HepG2 (cell line): ENCODE measurements around the gene STIM1. TPM values are rescaled to one million over a fixed set of nuclear protein-coding genes. Genes with fewer than 3 reads are reported as not detected.

Experiments
- ATAC-seq: fragments of 200-7000 bp; cut with Tn5 transposase; 3 replicates; pipeline ENCODE4 v1.9.1; 2020; ENCODE audit warnings: mild to moderate bottlenecking, moderate library complexity
- BruUV-seq: library from RNA; stranded (reverse); fragments of 400-500 nt; replicated peaks from 2 replicates; lab custom pipeline; 2021; lab: Mats Ljungman, UMichigan
- CTCF ChIA-PET: fragments of 300-600 bp; formaldehyde crosslinking; extraction: SDS; loops from one replicate; lab custom pipeline; 2021; ENCODE audit warnings: low total read pairs, inconsistent platforms, low intra/inter-chr PET ratio; lab: Yijun Ruan, JAX
- POLR2A ChIA-PET: fragments of 350-600 bp; sonication (Branson Sonifier 250); formaldehyde crosslinking; loops from one replicate; lab custom pipeline; 2020; ENCODE audit warnings: antibody characterized with exemption, inconsistent platforms; lab: Yijun Ruan, JAX
- DNase-seq: peaks from one replicate; pipeline ENCODE4 v3.0.0-alpha.2; 2015; ENCODE audit warnings: low spot score
- FAIRE-seq: peaks from 3 replicates; lab custom pipeline; 2011; peaks lifted over from hg19 to GRCh38; lab: Jason Lieb, UNC
- H2AFZ ChIP-seq: one replicate; pipeline ENCODE4 v1.6.1; 2011; ENCODE audit warnings: low read length, inconsistent platforms
- H3K27ac ChIP-seq: fragments of 300-600 bp; 3 replicates; pipeline ENCODE4 v1.8.0; 2011; ENCODE audit warnings: mixed run types, mild to moderate bottlenecking, mixed read lengths, low read length, inconsistent platforms; ENCODE audit not compliant: insufficient read depth; ENCODE audit errors: extremely low read length
- H3K27me3 ChIP-seq, 2 experiments: fragments of 200-600 bp in 1 of 2; 2 replicates in 1 of 2; 3 replicates in 1 of 2; pipeline versions ENCODE4 v1.6.0 to v1.8.0; 2011; ENCODE audit warnings: low read length in 2 of 2, mild to moderate bottlenecking in 2 of 2, moderate library complexity in 2 of 2, inconsistent platforms in 1 of 2; ENCODE audit not compliant: insufficient read depth in 2 of 2, control insufficient read depth in 1 of 2
- H3K36me3 ChIP-seq, 2 experiments: fragments of 200-600 bp in 1 of 2; replicated peaks in 1 of 2; 2 replicates in 1 of 2; 3 replicates in 1 of 2; pipeline versions ENCODE4 v1.5.1 to v1.8.0; 2011; ENCODE audit warnings: low read length in 2 of 2, inconsistent platforms in 1 of 2; ENCODE audit not compliant: insufficient read depth in 2 of 2, control insufficient read depth in 1 of 2
- H3K4me1 ChIP-seq: 2 replicates; pipeline ENCODE4 v1.5.1; 2012; ENCODE audit warnings: low read length, inconsistent platforms; ENCODE audit not compliant: insufficient read depth
- H3K4me2 ChIP-seq: 2 replicates; pipeline ENCODE4 v1.6.0; 2011; ENCODE audit warnings: low read depth, low read length, inconsistent platforms
- H3K4me3 ChIP-seq, 3 experiments: fragments of 200-600 bp in 1 of 3; sonication (generic), shearing (Covaris generic) in 1 of 3; replicated peaks in 1 of 3; 2 replicates each; pipeline ENCODE4 v1.5.1; 2011 to 2016; ENCODE audit warnings: low read length in 3 of 3, inconsistent platforms in 2 of 3, low read depth in 2 of 3, mild to moderate bottlenecking in 2 of 3, control low read depth in 1 of 3, mixed read lengths in 1 of 3; ENCODE audit not compliant: insufficient read depth in 1 of 3
- H3K79me2 ChIP-seq: one replicate; pipeline ENCODE4 v1.6.1; 2011; ENCODE audit warnings: low read length, inconsistent platforms; ENCODE audit not compliant: insufficient read depth
- H3K9ac ChIP-seq: 2 replicates; pipeline ENCODE4 v1.6.0; 2011; ENCODE audit warnings: mild to moderate bottlenecking, low read depth, low read length, inconsistent platforms; ENCODE audit not compliant: insufficient read depth
- H3K9me3 ChIP-seq: 2 replicates; pipeline ENCODE4 v1.5.1; 2012; ENCODE audit warnings: mild to moderate bottlenecking, low read length
- H4K20me1 ChIP-seq: 2 replicates; pipeline ENCODE4 v1.6.0; 2011; ENCODE audit warnings: inconsistent platforms, mild to moderate bottlenecking, low read length, moderate library complexity; ENCODE audit not compliant: insufficient read depth
- CEBPG ChIP-seq: IDR thresholded peaks from 2 replicates; pipeline ENCODE4 v1.6.1; 2016
- FOXP1 ChIP-seq, 2 experiments: fragments of 450-650 bp in 1 of 2; IDR thresholded peaks; 2 replicates each; pipeline ENCODE4 v1.6.1; 2017 to 2018; ENCODE audit warnings: antibody characterized with exemption in 1 of 2
- HIVEP1 ChIP-seq: sonication (generic); formaldehyde crosslinking; IDR thresholded peaks from 2 replicates; pipeline ENCODE4 v1.4.0; 2020; ENCODE audit warnings: mild to moderate bottlenecking, missing genetic modification reagents
- KLF15 ChIP-seq: sonication (generic); formaldehyde crosslinking; IDR thresholded peaks from 2 replicates; pipeline ENCODE4 v1.8.1; 2023; ENCODE audit warnings: borderline replicate concordance, mild to moderate bottlenecking, inconsistent platforms, missing genetic modification reagents, mixed read lengths
- NCOA1 ChIP-seq: sonication (generic); formaldehyde crosslinking; IDR thresholded peaks from 2 replicates; pipeline ENCODE4 v1.9.0; 2021; ENCODE audit warnings: missing genetic modification reagents
- NFIB ChIP-seq: sonication (generic); formaldehyde crosslinking; IDR thresholded peaks from 2 replicates; pipeline ENCODE4 v1.9.0; 2021; ENCODE audit warnings: missing genetic modification reagents, mild to moderate bottlenecking, borderline replicate concordance
- PHF5A ChIP-seq: IDR thresholded peaks from one replicate; pipeline ENCODE4 v1.6.1; 2018; ENCODE audit warnings: low read depth, missing genetic modification reagents; ENCODE audit not compliant: unreplicated experiment
- PHF8 ChIP-seq: sonication (generic); formaldehyde crosslinking; IDR thresholded peaks from 2 replicates; pipeline ENCODE4 v1.5.0; 2020; ENCODE audit warnings: missing genetic modification reagents
- SP5 ChIP-seq: IDR thresholded peaks from 2 replicates; pipeline ENCODE4 v1.6.1; 2016; ENCODE audit warnings: low read depth, borderline replicate concordance
- TMF1 ChIP-seq: sonication (generic); formaldehyde crosslinking; IDR thresholded peaks from 2 replicates; pipeline ENCODE4 v1.8.1; 2022; ENCODE audit warnings: low read depth, missing genetic modification reagents
- ZNF766 ChIP-seq: sonication (generic); formaldehyde crosslinking; IDR thresholded peaks from 2 replicates; pipeline ENCODE4 v1.5.0; 2020; ENCODE audit warnings: missing genetic modification reagents, borderline replicate concordance
- WGBS: methylation state at CpG from one replicate; pipeline ENCODE4 v1.1.6; 2017; ENCODE audit warnings: low lambda C conversion rate; 5-methylcytosine and 5-hydroxymethylcytosine counted together
- in situ Hi-C: cut with HindIII; loops from 2 replicates; pipeline ENCODE4 v1.10.0; 2017; ENCODE audit warnings: low pct_unique_long_range_greater_than_20kb; ENCODE audit not compliant: extremely low pct_ligation_motif_present
- intact Hi-C: fragments of 100-400 bp; cut with micrococcal nuclease; formaldehyde crosslinking; loops from one replicate; pipeline ENCODE4 v1.10.0; 2022; ENCODE audit not compliant: unreplicated experiment
- polyA plus RNA-seq, 8 experiments: library from polyadenylated mRNA; depleted of rRNA in 3 of 8; stranded (reverse) in 7 of 8; unstranded in 1 of 8; fragments of >200 nt; fragmentation: Illumina TruSeq in 4 of 8; extraction: Trizol in 4 of 8; gene quantifications; 2 replicates each; pipeline versions ENCODE4 v1.2.1 to v1.2.3, GENCODE V29; 2011 to 2016; ENCODE audit warnings: low read depth in 4 of 8, missing spikeins in 1 of 8, mixed read lengths in 1 of 8; ENCODE audit not compliant: insufficient read depth in 1 of 8
- total RNA-seq, 5 experiments: library from RNA; depleted of rRNA; stranded (reverse); fragments of >200 nt; fragmentation: Illumina TruSeq; extraction: Trizol; gene quantifications; 2 replicates each; pipeline ENCODE4 v1.2.3, GENCODE V29; 2016; ENCODE audit warnings: low read depth in 1 of 5

STIM1 gene
- total and polyA plus RNA-seq, 2 of the 13 experiments (the other 11 are each of a cell fraction or from before 2014, with no cell fraction given) = 19.2 to 28.5 TPM

DNA sequence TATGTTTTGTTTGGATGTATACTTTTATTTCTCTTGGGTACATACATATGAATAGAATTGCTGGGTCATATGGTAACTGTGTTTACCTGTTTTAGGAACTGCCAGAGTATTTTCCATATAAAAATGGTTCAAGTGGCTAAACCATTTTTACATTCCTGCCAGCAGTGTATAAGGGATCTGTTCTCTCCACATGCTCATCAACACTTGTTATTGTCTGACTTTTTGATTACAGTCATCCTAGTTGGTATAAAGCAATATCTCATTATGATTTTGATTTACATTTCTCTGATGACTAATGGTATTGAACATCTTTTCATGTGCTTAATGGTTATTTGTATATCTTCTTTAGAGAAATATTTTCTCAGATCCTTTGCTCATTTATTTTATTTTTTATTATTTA is 134.9 kb downstream of the STIM1 start:
- ATAC-seq = no peak
- in situ Hi-C loops = no loop called here
- no peaks in the 10 kb centered on the region for H3K79me2 ChIP-seq

DNA sequence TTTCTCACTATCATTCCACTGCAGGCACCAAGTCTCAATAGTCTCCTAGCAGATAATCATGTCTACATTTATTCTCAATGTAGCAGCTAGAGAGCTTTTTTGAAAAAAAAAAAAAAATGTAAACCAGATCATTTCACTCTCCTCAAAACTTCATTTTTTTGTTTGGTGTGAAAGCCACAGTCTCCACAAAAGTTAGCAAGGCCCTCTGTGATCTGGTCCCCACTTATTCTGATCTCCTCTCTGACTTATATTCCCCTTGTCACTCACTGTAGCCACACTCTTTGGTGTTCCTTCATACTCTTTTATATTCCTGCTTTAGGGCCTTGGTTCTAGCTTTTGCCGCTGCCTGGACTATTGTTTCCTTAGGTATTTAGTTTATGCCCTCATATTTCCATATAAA is 137.5 kb downstream of the STIM1 start:
- no peak overlapping the region for H3K4me3 ChIP-seq
- H4K20me1 ChIP-seq = no peaks in the 10 kb centered on the region
- peaks cover 11% of the 10 kb centered on the region for H3K9me3 ChIP-seq
- no peak overlapping the region for H2AFZ ChIP-seq
- CTCF ChIA-PET = no interaction called here
- no peak for ATAC-seq
- in situ Hi-C loops = no loop called here
- FAIRE-seq = no peak
- TF ChIP-seq PHF8 (CRISPR knock-in tag) (no peak), FOXP1 (IDR thresholded peaks at IDR 0.05) (no peak), FOXP1 (CRISPR knock-in tag; IDR thresholded peaks at IDR 0.05) (no peak), PHF5A (CRISPR knock-in tag) (no peak)
- H3K79me2 ChIP-seq = no peaks in the 10 kb centered on the region
- no peaks in the 10 kb centered on the region for H3K36me3 ChIP-seq
- no peak overlapping the region for H3K9ac ChIP-seq
- H3K4me1 ChIP-seq = peaks cover 2% of the 10 kb centered on the region
- BruUV-seq = no TSS peak
- no peak overlapping the region for H3K4me2 ChIP-seq
- DNase-seq = no peak
- WGBS = 91% methylated on average over 1 of the region's 1 CpG
- H3K27me3 ChIP-seq = no peaks in the 10 kb centered on the region
- no peak overlapping the region for H3K27ac ChIP-seq
- POLR2A ChIA-PET = no interaction called here
- intact Hi-C loops = no loop called here

More for the DNA sequence above, 134.9 kb downstream of the STIM1 start:
- no peak overlapping the region for H3K4me2 ChIP-seq
- POLR2A ChIA-PET = no interaction called here
- TF ChIP-seq NFIB (CRISPR knock-in tag) = no peak
- TF ChIP-seq ZNF766 (CRISPR knock-in tag) = no peak
- no peak for TF ChIP-seq HIVEP1 (CRISPR knock-in tag)
- no peak for TF ChIP-seq NCOA1
- TF ChIP-seq TMF1 (CRISPR knock-in tag) = no peak
- TF ChIP-seq SP5 (CRISPR knock-in tag) = no peak
- TF ChIP-seq CEBPG (CRISPR knock-in tag) = no peak
- no peak for TF ChIP-seq KLF15 (CRISPR knock-in tag)
- no peaks in the 10 kb centered on the region for H3K27me3 ChIP-seq
- no peak overlapping the region for H3K9ac ChIP-seq
- DNase-seq (no peak), FAIRE-seq (no peak)
- no peak overlapping the region for H2AFZ ChIP-seq
- no peaks in the 10 kb centered on the region for H4K20me1 ChIP-seq
- intact Hi-C loops = no loop called here
- H3K4me1 ChIP-seq = peaks cover 21% of the 10 kb centered on the region
- BruUV-seq = no TSS peak
- no peak overlapping the region for H3K4me3 ChIP-seq
- H3K36me3 ChIP-seq = no peaks in the 10 kb centered on the region
- H3K9me3 ChIP-seq = peaks cover 7% of the 10 kb centered on the region; the same call in 1 of the 2 replicates
- H3K27ac ChIP-seq = no peak overlapping the region
- CTCF ChIA-PET = no interaction called here
